Tibial artery (tissue), 4 donors: ENCODE results near the gene GJB2.

Experiments
- DNase-seq, 2 donors: peaks; one replicate each; pipeline ENCODE4 v3.0.0-alpha.2; 2019
- H3K27ac ChIP-seq, 2 donors: fragments of 200-600 bp; sonication (generic) in 1 of 2; 1 replicate in 1 of 2; 2 replicates in 1 of 2; pipeline ENCODE4 v1.5.1; 2018 to 2019; ENCODE audit warnings: mild to moderate bottlenecking in 1 of 2
- H3K27me3 ChIP-seq, 2 donors: fragments of 200-600 bp; sonication (generic) in 1 of 2; one replicate each; pipeline versions ENCODE4 v1.5.1 to v1.6.0; 2016 to 2019
- H3K36me3 ChIP-seq, 3 donors: fragments of 200-600 bp; sonication (generic) in 2 of 3; one replicate each; pipeline ENCODE4 v1.5.1; 2016 to 2019; ENCODE audit warnings: mild to moderate bottlenecking in 2 of 3
- H3K4me1 ChIP-seq, 4 donors: fragments of 200-600 bp; sonication (generic) in 2 of 4; 1 replicate in 3 of 4; 2 replicates in 1 of 4; pipeline ENCODE4 v1.5.1; 2016 to 2019
- H3K4me3 ChIP-seq, 2 donors: fragments of 200-600 bp; sonication (generic) in 1 of 2; 1 replicate in 1 of 2; 2 replicates in 1 of 2; pipeline ENCODE4 v1.5.1; 2018 to 2019; ENCODE audit warnings: mild to moderate bottlenecking in 2 of 2
- H3K9me3 ChIP-seq, 3 donors: fragments of 200-600 bp; sonication (generic) in 1 of 3; one replicate each; pipeline ENCODE4 v1.5.1; 2016 to 2019
- CTCF ChIP-seq, 2 experiments: fragments of 200-600 bp in 1 of 2; fragments of 450-650 bp in 1 of 2; IDR thresholded peaks; one replicate each; pipeline ENCODE4 v1.5.1; 2017 to 2019; ENCODE audit warnings: antibody characterized with exemption in 2 of 2, mild to moderate bottlenecking in 1 of 2, moderate library complexity in 1 of 2
- intact Hi-C: fragments of 100-400 bp; cut with DNase I; formaldehyde crosslinking; loops from one replicate; pipeline ENCODE4 v1.15.0; 2023; ENCODE audit warnings: low total_unique reads

GJB2 gene

GRCh38 chr13:20219577-20219976, 26.8 kb upstream of the GJB2 start:
- Histone ChIP-seq H3K36me3 (no peaks in the 10 kb centered on the region), H3K4me1 (no peaks in the 10 kb centered on the region), H3K27me3 (peaks cover 0 to 13% of the 10 kb centered on the region in 2 donors), H3K27ac (no peak overlapping the region), H3K4me3 (no peak overlapping the region), H3K9me3 (no peaks in the 10 kb centered on the region)
- intact Hi-C loops = no loop called here
- no peak for TF ChIP-seq CTCF (IDR thresholded peaks at IDR 0.05)
- DNase-seq = no peak

GRCh38 chr13:20217168-20217567, 24.4 kb upstream of the GJB2 start:
- no peak for DNase-seq
- no peak overlapping the region for H3K4me3 ChIP-seq
- intact Hi-C loops = no loop called here
- no peak overlapping the region for H3K27ac ChIP-seq
- H3K27me3 ChIP-seq = peaks cover 0 to 10% of the 10 kb centered on the region in 2 donors
- no peaks in the 10 kb centered on the region for H3K9me3 ChIP-seq
- TF ChIP-seq CTCF (IDR thresholded peaks at IDR 0.05) = no peak
- H3K36me3 ChIP-seq = no peaks in the 10 kb centered on the region
- no peaks in the 10 kb centered on the region for H3K4me1 ChIP-seq

DNA sequence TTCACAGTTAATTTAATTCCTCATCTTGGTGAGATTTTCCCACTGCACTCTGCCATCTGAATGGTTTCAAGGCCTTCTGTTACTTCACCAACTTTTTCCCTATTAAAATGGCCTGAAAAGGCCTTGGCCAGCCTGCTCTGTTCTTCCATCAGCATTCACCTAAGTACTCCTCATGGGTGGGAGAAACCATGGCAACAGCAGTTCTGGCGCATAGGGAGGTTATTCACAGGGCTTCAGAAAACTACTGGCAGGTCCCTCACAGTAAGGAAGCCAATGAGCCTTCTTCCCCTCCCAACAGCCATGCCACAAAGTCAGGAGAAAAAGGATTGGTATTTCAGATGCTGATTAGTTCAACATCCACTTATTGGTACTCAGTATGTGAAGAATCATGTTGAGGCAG, 17.2 kb upstream of the GJB2 start:
- Histone ChIP-seq H3K36me3 (no peaks in the 10 kb centered on the region), H3K4me1 (no peaks in the 10 kb centered on the region), H3K9me3 (no peaks in the 10 kb centered on the region), H3K27ac (no peak overlapping the region), H3K27me3 (peaks cover 0 to 26% of the 10 kb centered on the region in 2 donors), H3K4me3 (no peak overlapping the region)
- TF ChIP-seq CTCF (IDR thresholded peaks at IDR 0.05) = no peak
- intact Hi-C loops = no loop called here
- DNase-seq = no peak

DNA sequence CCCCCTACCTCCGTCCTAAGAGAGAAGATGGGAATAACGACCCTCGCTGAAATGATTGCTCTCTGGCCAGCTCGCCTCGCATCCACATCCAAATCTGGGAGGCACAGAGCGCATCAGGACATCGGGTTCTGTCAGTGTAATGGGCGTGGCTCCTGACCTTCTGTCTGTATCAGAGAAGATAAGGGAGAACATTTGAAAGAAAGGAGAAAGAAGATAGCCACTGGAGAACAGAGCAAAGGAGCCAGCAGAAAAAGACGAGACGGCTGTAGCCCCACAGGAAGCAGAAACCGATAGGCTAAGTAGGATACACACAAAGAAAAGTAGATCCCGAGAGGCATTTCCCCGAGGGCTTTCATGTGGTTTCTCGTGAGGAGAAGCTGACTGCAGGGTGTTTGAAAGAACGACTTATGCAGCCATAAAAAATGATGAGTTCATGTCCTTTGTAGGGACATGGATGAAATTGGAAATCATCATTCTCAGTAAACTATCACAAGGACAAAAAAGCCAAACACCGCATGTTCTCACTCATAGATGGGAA, 14.0 kb upstream of the GJB2 start:
- Histone ChIP-seq H3K36me3 (no peaks in the 10 kb centered on the region), H3K4me1 (no peaks in the 10 kb centered on the region), H3K27me3 (peaks cover 0 to 29% of the 10 kb centered on the region in 2 donors), H3K27ac (no peak overlapping the region), H3K4me3 (no peak overlapping the region), H3K9me3 (peaks cover 0 to 7% (median 0%) of the 10 kb centered on the region in 3 donors)
- no peak for DNase-seq
- intact Hi-C loops = no loop called here
- no peak for TF ChIP-seq CTCF (IDR thresholded peaks at IDR 0.05)

GRCh38 chr13:20206065-20206697, 13.4 kb upstream of the GJB2 start:
- H3K27ac ChIP-seq = no peak overlapping the region
- no peak overlapping the region for H3K4me3 ChIP-seq
- peaks cover 0 to 29% of the 10 kb centered on the region in 2 donors for H3K27me3 ChIP-seq
- H3K4me1 ChIP-seq = no peaks in the 10 kb centered on the region
- no peak for TF ChIP-seq CTCF (IDR thresholded peaks at IDR 0.05)
- H3K9me3 ChIP-seq = peaks cover 0 to 11% (median 3%) of the 10 kb centered on the region in 3 donors
- intact Hi-C loops = no loop called here
- H3K36me3 ChIP-seq = no peaks in the 10 kb centered on the region
- no peak for DNase-seq
